ENCODE results near the gene TGM3.

TGM3 gene

GRCh38 chr20:2323051-2323450 is 27.2 kb downstream of the TGM3 start:
- H3K4ac ChIP-seq (ENCODE audit: low read depth in 1 of 2, low read length in 2 of 2): no peak overlapping the region
- no peak overlapping the region for H3K18ac ChIP-seq (ENCODE audit: low read depth in 1 of 2, low read length in 2 of 2)
- no peak overlapping the region for H2BK15ac ChIP-seq (ENCODE audit: low read depth, poor library complexity, severe bottlenecking)
- H3K36me3 ChIP-seq (ENCODE audit: control insufficient read depth in 1 of 2, insufficient read depth in 2 of 2, low read depth in 1 of 2, low read length in 2 of 2): no peaks in the 10 kb centered on the region
- no peak overlapping the region for H4K8ac ChIP-seq (ENCODE audit: low read length)
- no peak overlapping the region for H3K27ac ChIP-seq (ENCODE audit: low read length, poor library complexity, severe bottlenecking)
- H2BK120ac ChIP-seq (ENCODE audit: low read depth, low read length): no peak overlapping the region
- H3K14ac ChIP-seq (ENCODE audit: low read length in 2 of 2): no peak overlapping the region
- H2AK5ac ChIP-seq (ENCODE audit: low read length, severe bottlenecking): no peak overlapping the region
- H2AFZ ChIP-seq (ENCODE audit: low read depth, low read length): no peak overlapping the region
- no peak overlapping the region for H4K91ac ChIP-seq (ENCODE audit: low read length)
- no peak overlapping the region for H3K23ac ChIP-seq (ENCODE audit: low read length in 2 of 2)
- WGBS: 94% methylated on average over 2 of the region's 2 CpGs
- H3K27me3 ChIP-seq (ENCODE audit: control insufficient read depth in 1 of 2, insufficient read depth in 1 of 2, low read length in 2 of 2): peaks cover 8 to 17% of the 10 kb centered on the region in 2 experiments
- peaks cover 1% of the 10 kb centered on the region for H3K4me1 ChIP-seq (ENCODE audit: control insufficient read depth, insufficient read depth, low read depth, low read length)
- DNase-seq: no peak
- no peak overlapping the region for H2BK12ac ChIP-seq (ENCODE audit: low read length in 2 of 2)
- H3K4me3 ChIP-seq (ENCODE audit: insufficient read depth in 1 of 2, low read depth in 1 of 2, low read length in 2 of 2): no peak overlapping the region
- H3K9ac ChIP-seq (ENCODE audit: low read length): no peak overlapping the region
- no peak overlapping the region for H2BK5ac ChIP-seq (ENCODE audit: low read depth, low read length, poor library complexity, severe bottlenecking)
- H3K79me1 ChIP-seq (replicated peaks; ENCODE audit: low read length, poor library complexity, severe bottlenecking): no peaks in the 10 kb centered on the region
- no peak overlapping the region for H3K4me2 ChIP-seq (ENCODE audit: low read length, poor library complexity, severe bottlenecking)
- peaks cover 3% of the 10 kb centered on the region for H3K9me3 ChIP-seq (ENCODE audit: control insufficient read depth, low read length)

DNA sequence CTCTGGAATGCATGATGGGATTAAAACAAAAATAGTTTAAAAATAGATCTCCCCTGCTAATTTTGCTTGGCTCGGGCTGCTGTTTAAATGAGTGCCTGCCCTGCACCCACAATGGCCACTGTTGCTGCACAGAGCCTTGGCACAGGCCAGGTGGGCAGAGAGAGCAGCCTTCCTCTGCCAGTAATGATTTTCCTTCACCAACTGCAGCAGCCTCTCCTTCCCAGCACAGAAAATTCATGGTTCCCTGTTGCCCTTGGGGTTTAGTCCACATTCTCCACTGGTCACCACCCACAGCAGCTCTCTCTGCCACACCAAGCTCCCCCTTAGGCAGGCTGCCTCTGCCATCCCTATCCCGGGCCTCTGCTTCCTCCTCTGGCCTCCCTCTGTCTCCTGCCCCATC is 30.2 kb downstream of the TGM3 start:
- Histone ChIP-seq H3K36me3 (ENCODE audit: control insufficient read depth in 1 of 2, insufficient read depth in 2 of 2, low read depth in 1 of 2, low read length in 2 of 2) (no peaks in the 10 kb centered on the region), H2AFZ (ENCODE audit: low read depth, low read length) (no peak overlapping the region), H3K79me1 (replicated peaks; ENCODE audit: low read length, poor library complexity, severe bottlenecking) (no peaks in the 10 kb centered on the region), H3K23ac (ENCODE audit: low read length in 2 of 2) (no peak overlapping the region), H2BK12ac (ENCODE audit: low read length in 2 of 2) (no peak overlapping the region), H3K4me2 (ENCODE audit: low read length, poor library complexity, severe bottlenecking) (no peak overlapping the region), H4K8ac (ENCODE audit: low read length) (no peak overlapping the region), H3K4ac (ENCODE audit: low read depth in 1 of 2, low read length in 2 of 2) (no peak overlapping the region), H3K4me3 (ENCODE audit: insufficient read depth in 1 of 2, low read depth in 1 of 2, low read length in 2 of 2) (no peak overlapping the region), H2BK5ac (ENCODE audit: low read depth, low read length, poor library complexity, severe bottlenecking) (no peak overlapping the region), H3K27ac (ENCODE audit: low read length, poor library complexity, severe bottlenecking) (no peak overlapping the region), H3K9ac (ENCODE audit: low read length) (no peak overlapping the region), H3K14ac (ENCODE audit: low read length in 2 of 2) (no peak overlapping the region), H4K91ac (ENCODE audit: low read length) (no peak overlapping the region), H2BK15ac (ENCODE audit: low read depth, poor library complexity, severe bottlenecking) (no peak overlapping the region), H2AK5ac (ENCODE audit: low read length, severe bottlenecking) (no peak overlapping the region), H3K18ac (ENCODE audit: low read depth in 1 of 2, low read length in 2 of 2) (no peak overlapping the region), H3K27me3 (ENCODE audit: control insufficient read depth in 1 of 2, insufficient read depth in 1 of 2, low read length in 2 of 2) (peaks cover 10 to 29% of the 10 kb centered on the region in 2 experiments), H3K4me1 (ENCODE audit: control insufficient read depth, insufficient read depth, low read depth, low read length) (peaks cover 2% of the 10 kb centered on the region), H2BK120ac (ENCODE audit: low read depth, low read length) (no peak overlapping the region), H3K9me3 (ENCODE audit: control insufficient read depth, low read length) (no peaks in the 10 kb centered on the region)
- WGBS: 41% methylated on average over 2 of the region's 2 CpGs
- no peak for DNase-seq

DNA sequence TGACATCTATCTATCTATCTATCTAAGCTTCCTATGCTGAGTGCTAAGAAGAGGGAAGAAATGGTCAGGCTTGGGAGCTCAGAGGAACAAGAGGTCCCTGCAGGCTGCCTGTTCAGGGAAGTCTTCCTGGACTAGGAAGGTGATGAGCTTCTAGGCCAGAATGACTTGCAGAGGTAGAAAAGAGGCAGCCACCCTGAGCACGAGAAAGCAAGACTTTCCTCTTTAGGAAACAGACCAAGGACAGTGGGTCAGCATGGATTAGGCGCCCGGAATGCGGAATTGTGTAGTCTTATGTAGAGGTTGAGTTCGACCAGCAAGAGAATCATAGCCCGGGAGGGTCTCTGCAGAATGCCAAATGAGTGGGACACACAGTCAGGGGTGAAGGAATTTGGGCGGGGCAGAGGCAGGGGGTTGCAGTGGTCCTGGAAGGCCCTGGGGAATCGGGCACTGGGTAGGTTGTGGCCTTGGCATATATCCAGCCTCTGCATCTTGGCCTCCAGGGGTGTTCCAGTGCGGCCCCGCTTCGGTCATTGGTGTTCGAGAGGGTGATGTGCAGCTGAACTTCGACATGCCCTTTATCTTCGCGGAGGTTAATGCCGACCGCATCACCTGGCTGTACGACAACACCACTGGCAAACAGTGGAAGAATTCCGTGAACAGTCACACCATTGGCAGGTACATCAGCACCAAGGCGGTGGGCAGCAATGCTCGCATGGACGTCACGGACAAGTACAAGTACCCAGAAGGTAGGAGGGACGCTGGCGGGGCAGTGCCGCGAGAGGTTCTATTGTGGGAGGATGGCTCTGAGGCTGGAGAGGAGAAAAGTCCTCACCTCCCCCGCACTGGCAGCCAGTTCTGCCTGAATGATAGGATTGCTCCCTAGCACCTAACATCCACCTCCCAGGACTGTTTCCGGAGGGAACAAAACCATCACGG is 32.1 kb downstream of the TGM3 start:
- H3K79me1 ChIP-seq (replicated peaks; ENCODE audit: low read length, poor library complexity, severe bottlenecking): no peaks in the 10 kb centered on the region
- no peak overlapping the region for H4K8ac ChIP-seq (ENCODE audit: low read length)
- H3K27ac ChIP-seq (ENCODE audit: low read length, poor library complexity, severe bottlenecking): no peak overlapping the region
- H3K4me1 ChIP-seq (ENCODE audit: control insufficient read depth, insufficient read depth, low read depth, low read length): peaks cover 2% of the 10 kb centered on the region
- no peak overlapping the region for H2AFZ ChIP-seq (ENCODE audit: low read depth, low read length)
- H3K9me3 ChIP-seq (ENCODE audit: control insufficient read depth, low read length): no peaks in the 10 kb centered on the region
- no peak overlapping the region for H3K23ac ChIP-seq (ENCODE audit: low read length in 2 of 2)
- H2BK120ac ChIP-seq (ENCODE audit: low read depth, low read length): no peak overlapping the region
- H2BK12ac ChIP-seq (ENCODE audit: low read length in 2 of 2): no peak overlapping the region
- no peak overlapping the region for H3K4ac ChIP-seq (ENCODE audit: low read depth in 1 of 2, low read length in 2 of 2)
- no peaks in the 10 kb centered on the region for H3K36me3 ChIP-seq (ENCODE audit: control insufficient read depth in 1 of 2, insufficient read depth in 2 of 2, low read depth in 1 of 2, low read length in 2 of 2)
- no peak overlapping the region for H4K91ac ChIP-seq (ENCODE audit: low read length)
- H3K27me3 ChIP-seq (ENCODE audit: control insufficient read depth in 1 of 2, insufficient read depth in 1 of 2, low read length in 2 of 2): peaks cover 9 to 40% of the 10 kb centered on the region in 2 experiments
- H2AK5ac ChIP-seq (ENCODE audit: low read length, severe bottlenecking): no peak overlapping the region
- H3K9ac ChIP-seq (ENCODE audit: low read length): no peak overlapping the region
- no peak for DNase-seq
- H2BK5ac ChIP-seq (ENCODE audit: low read depth, low read length, poor library complexity, severe bottlenecking): no peak overlapping the region
- WGBS: 90% methylated on average over 29 of the region's 30 CpGs
- H3K4me3 ChIP-seq (ENCODE audit: insufficient read depth in 1 of 2, low read depth in 1 of 2, low read length in 2 of 2): no peak overlapping the region
- H3K4me2 ChIP-seq (ENCODE audit: low read length, poor library complexity, severe bottlenecking): no peak overlapping the region
- H3K18ac ChIP-seq (ENCODE audit: low read depth in 1 of 2, low read length in 2 of 2): no peak overlapping the region
- H2BK15ac ChIP-seq (ENCODE audit: low read depth, poor library complexity, severe bottlenecking): no peak overlapping the region
- peak overlapping the region in 1 of 2 experiments; percentile 74 for H3K14ac ChIP-seq (ENCODE audit: low read length in 2 of 2)

GRCh38 chr20:2329286-2329685 is 33.5 kb downstream of the TGM3 start:
- no peak overlapping the region for H2BK12ac ChIP-seq (ENCODE audit: low read length in 2 of 2)
- H3K9me3 ChIP-seq (ENCODE audit: control insufficient read depth, low read length): no peaks in the 10 kb centered on the region
- DNase-seq: no peak
- no peak overlapping the region for H3K18ac ChIP-seq (ENCODE audit: low read depth in 1 of 2, low read length in 2 of 2)
- no peak overlapping the region for H3K14ac ChIP-seq (ENCODE audit: low read length in 2 of 2)
- no peaks in the 10 kb centered on the region for H3K36me3 ChIP-seq (ENCODE audit: control insufficient read depth in 1 of 2, insufficient read depth in 2 of 2, low read depth in 1 of 2, low read length in 2 of 2)
- no peak overlapping the region for H3K23ac ChIP-seq (ENCODE audit: low read length in 2 of 2)
- WGBS: 74% methylated on average over 5 of the region's 5 CpGs
- H3K4me2 ChIP-seq (ENCODE audit: low read length, poor library complexity, severe bottlenecking): no peak overlapping the region
- peaks cover 7 to 54% of the 10 kb centered on the region in 2 experiments for H3K27me3 ChIP-seq (ENCODE audit: control insufficient read depth in 1 of 2, insufficient read depth in 1 of 2, low read length in 2 of 2)
- no peak overlapping the region for H2AK5ac ChIP-seq (ENCODE audit: low read length, severe bottlenecking)
- H3K4me1 ChIP-seq (ENCODE audit: control insufficient read depth, insufficient read depth, low read depth, low read length): peaks cover 2% of the 10 kb centered on the region
- H4K8ac ChIP-seq (ENCODE audit: low read length): no peak overlapping the region
- no peak overlapping the region for H2BK5ac ChIP-seq (ENCODE audit: low read depth, low read length, poor library complexity, severe bottlenecking)
- H3K4ac ChIP-seq (ENCODE audit: low read depth in 1 of 2, low read length in 2 of 2): no peak overlapping the region
- no peak overlapping the region for H2BK120ac ChIP-seq (ENCODE audit: low read depth, low read length)
- no peak overlapping the region for H2BK15ac ChIP-seq (ENCODE audit: low read depth, poor library complexity, severe bottlenecking)
- no peak overlapping the region for H4K91ac ChIP-seq (ENCODE audit: low read length)
- no peak overlapping the region for H3K4me3 ChIP-seq (ENCODE audit: insufficient read depth in 1 of 2, low read depth in 1 of 2, low read length in 2 of 2)
- no peak overlapping the region for H2AFZ ChIP-seq (ENCODE audit: low read depth, low read length)
- H3K9ac ChIP-seq (ENCODE audit: low read length): no peak overlapping the region
- H3K79me1 ChIP-seq (replicated peaks; ENCODE audit: low read length, poor library complexity, severe bottlenecking): no peaks in the 10 kb centered on the region
- no peak overlapping the region for H3K27ac ChIP-seq (ENCODE audit: low read length, poor library complexity, severe bottlenecking)

All from mesenchymal stem cell (in vitro differentiated cells and primary cell).